MM.1S (cell line): ENCODE measurements around the gene CPA5.

Source experiments
- DNase-seq: peaks from one replicate; pipeline ENCODE4 v3.0.0-alpha.2; 2015
- H2AFZ ChIP-seq: fragments of 300-600 bp; sonication (generic); 2 replicates; pipeline ENCODE4 v1.6.0; 2016; ENCODE audit warnings: antibody characterized with exemption, low read length
- H3F3A ChIP-seq: fragments of 300-600 bp; sonication (generic); 2 replicates; pipeline ENCODE4 v1.6.1; 2016; ENCODE audit warnings: mild to moderate bottlenecking, antibody characterized with exemption, low read length, moderate library complexity, mixed read lengths; ENCODE audit not compliant: insufficient read depth
- H3K27ac ChIP-seq: fragments of 300-600 bp; sonication (generic); 2 replicates; pipeline ENCODE4 v1.5.1; 2016; ENCODE audit warnings: mild to moderate bottlenecking, low read length
- H3K27me3 ChIP-seq: fragments of 300-600 bp; sonication (generic); replicated peaks from 2 replicates; pipeline ENCODE4 v1.6.0; 2016; ENCODE audit warnings: low read length; ENCODE audit not compliant: insufficient read depth
- H3K36me3 ChIP-seq: fragments of 300-600 bp; sonication (generic); replicated peaks from 2 replicates; pipeline ENCODE4 v1.6.1; 2016; ENCODE audit warnings: mild to moderate bottlenecking, low read length, mixed read lengths; ENCODE audit not compliant: insufficient read depth
- H3K4me1 ChIP-seq: fragments of 300-600 bp; sonication (generic); 2 replicates; pipeline ENCODE4 v1.6.1; 2016; ENCODE audit warnings: low read length, mixed read lengths
- H3K4me2 ChIP-seq: fragments of 300-600 bp; sonication (generic); 2 replicates; pipeline ENCODE4 v1.6.0; 2016; ENCODE audit warnings: low read depth, low read length
- H3K4me3 ChIP-seq: fragments of 300-600 bp; sonication (generic); 2 replicates; pipeline ENCODE4 v1.5.1; 2016; ENCODE audit warnings: low read length, mixed read lengths
- H3K79me2 ChIP-seq: fragments of 300-600 bp; sonication (generic); 2 replicates; pipeline ENCODE4 v1.6.1; 2016; ENCODE audit warnings: mixed run types, low read length, mixed read lengths
- H3K9ac ChIP-seq: fragments of 300-600 bp; sonication (generic); 2 replicates; pipeline ENCODE4 v1.6.1; 2016; ENCODE audit warnings: low read length, mixed read lengths
- H3K9me2 ChIP-seq: fragments of 300-600 bp; sonication (generic); replicated peaks from 2 replicates; pipeline ENCODE4 v1.6.1; 2016; ENCODE audit warnings: mild to moderate bottlenecking, low read length, mixed read lengths; ENCODE audit not compliant: insufficient read depth
- H3K9me3 ChIP-seq: fragments of 300-600 bp; sonication (generic); replicated peaks from 2 replicates; pipeline ENCODE4 v1.6.1; 2016; ENCODE audit warnings: mild to moderate bottlenecking, low read length, mixed read lengths; ENCODE audit not compliant: insufficient read depth
- H4K20me1 ChIP-seq: fragments of 300-600 bp; sonication (generic); 2 replicates; pipeline ENCODE4 v1.6.1; 2016; ENCODE audit warnings: mild to moderate bottlenecking, low read length, moderate library complexity, mixed read lengths; ENCODE audit not compliant: insufficient read depth
- EZH2 ChIP-seq: fragments of 300-600 bp; sonication (generic); optimal IDR thresholded peaks from 2 replicates; pipeline ENCODE3; 2017; ENCODE audit warnings: low read depth, mild to moderate bottlenecking, antibody characterized with exemption, low read length, mixed read lengths
- EZH2phosphoT487 ChIP-seq: fragments of 300-600 bp; sonication (generic); IDR thresholded peaks from 2 replicates; pipeline ENCODE4 v1.6.1; 2018; ENCODE audit warnings: antibody characterized with exemption, low read length
- TF ChIP-seq, protein P1 (sequence below): fragments of 300-600 bp; sonication (generic); IDR thresholded peaks from 2 replicates; pipeline ENCODE4 v1.5.1; 2016; ENCODE audit warnings: antibody characterized with exemption, low read length, mixed read lengths

Gene CPA5

DNA sequence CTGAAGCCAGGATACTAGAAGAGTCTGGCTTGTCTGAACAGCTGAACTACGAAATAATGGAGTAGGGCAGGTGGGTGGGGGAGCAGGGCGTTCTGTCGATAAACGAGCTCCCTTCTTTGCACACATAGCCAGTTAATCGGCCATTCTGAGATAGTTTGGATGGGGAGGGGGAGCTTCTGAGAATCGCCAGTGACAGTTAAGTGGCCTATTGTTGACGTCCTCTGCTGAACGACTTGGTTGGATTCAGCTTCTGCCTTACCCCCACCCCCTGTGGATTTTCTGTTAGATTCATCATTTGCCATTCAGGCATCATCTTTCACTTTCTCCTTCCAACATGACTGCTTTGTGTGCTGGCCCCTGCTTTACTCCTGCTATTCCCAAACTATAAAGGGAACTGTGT lies 520 bp downstream of the CPA5 start:
- H2AFZ ChIP-seq = no peak overlapping the region
- no peak for DNase-seq

DNA sequence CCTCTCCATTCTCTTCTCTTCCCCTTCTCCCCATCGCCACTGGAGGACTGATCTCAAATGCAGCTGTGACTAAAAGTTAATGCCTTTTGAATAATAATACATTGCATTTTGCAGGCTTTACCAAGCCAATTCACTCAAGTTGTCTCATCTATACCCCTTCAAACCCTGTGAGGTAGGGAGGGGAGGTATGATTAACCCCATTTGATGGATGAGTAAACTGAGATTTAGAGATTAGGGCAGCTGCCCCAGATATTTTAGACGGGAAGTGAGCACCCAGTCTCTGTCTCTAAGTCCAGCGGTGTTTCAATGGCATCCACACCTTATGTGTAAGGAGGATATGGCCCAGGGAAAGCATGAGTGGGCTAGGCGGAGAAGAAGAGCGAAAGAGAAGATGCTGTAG lies 1.1 kb downstream of the CPA5 start:
- Histone ChIP-seq H3K36me3 (no peaks in the 10 kb centered on the region), H3K4me2 (no peak overlapping the region), H3K9ac (no peak overlapping the region), H3K27me3 (no peaks in the 10 kb centered on the region), H3K9me2 (no peaks in the 10 kb centered on the region), H4K20me1 (no peaks in the 10 kb centered on the region), H3K27ac (no peak overlapping the region), H3K4me3 (no peak overlapping the region), H3K9me3 (no peaks in the 10 kb centered on the region), H2AFZ (no peak overlapping the region), H3K4me1 (no peaks in the 10 kb centered on the region), H3F3A (no peaks in the 10 kb centered on the region), H3K79me2 (no peaks in the 10 kb centered on the region)
- DNase-seq = no peak
- TF ChIP-seq EZH2 = no peak
- TF ChIP-seq, protein P1, sequence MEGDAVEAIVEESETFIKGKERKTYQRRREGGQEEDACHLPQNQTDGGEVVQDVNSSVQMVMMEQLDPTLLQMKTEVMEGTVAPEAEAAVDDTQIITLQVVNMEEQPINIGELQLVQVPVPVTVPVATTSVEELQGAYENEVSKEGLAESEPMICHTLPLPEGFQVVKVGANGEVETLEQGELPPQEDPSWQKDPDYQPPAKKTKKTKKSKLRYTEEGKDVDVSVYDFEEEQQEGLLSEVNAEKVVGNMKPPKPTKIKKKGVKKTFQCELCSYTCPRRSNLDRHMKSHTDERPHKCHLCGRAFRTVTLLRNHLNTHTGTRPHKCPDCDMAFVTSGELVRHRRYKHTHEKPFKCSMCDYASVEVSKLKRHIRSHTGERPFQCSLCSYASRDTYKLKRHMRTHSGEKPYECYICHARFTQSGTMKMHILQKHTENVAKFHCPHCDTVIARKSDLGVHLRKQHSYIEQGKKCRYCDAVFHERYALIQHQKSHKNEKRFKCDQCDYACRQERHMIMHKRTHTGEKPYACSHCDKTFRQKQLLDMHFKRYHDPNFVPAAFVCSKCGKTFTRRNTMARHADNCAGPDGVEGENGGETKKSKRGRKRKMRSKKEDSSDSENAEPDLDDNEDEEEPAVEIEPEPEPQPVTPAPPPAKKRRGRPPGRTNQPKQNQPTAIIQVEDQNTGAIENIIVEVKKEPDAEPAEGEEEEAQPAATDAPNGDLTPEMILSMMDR = no peak
- no peak for TF ChIP-seq EZH2phosphoT487

More for the DNA sequence above, 520 bp downstream of the CPA5 start:
- no peaks in the 10 kb centered on the region for H3K79me2 ChIP-seq
- no peak overlapping the region for H3K4me2 ChIP-seq
- H3K27ac ChIP-seq = no peak overlapping the region
- H3K4me3 ChIP-seq = no peak overlapping the region
- H3K9me2 ChIP-seq = no peaks in the 10 kb centered on the region
- no peaks in the 10 kb centered on the region for H3K36me3 ChIP-seq
- no peak overlapping the region for H3K9ac ChIP-seq
- H3F3A ChIP-seq = no peaks in the 10 kb centered on the region
- no peaks in the 10 kb centered on the region for H4K20me1 ChIP-seq
- H3K9me3 ChIP-seq = no peaks in the 10 kb centered on the region
- H3K27me3 ChIP-seq = no peaks in the 10 kb centered on the region
- no peaks in the 10 kb centered on the region for H3K4me1 ChIP-seq
- TF ChIP-seq EZH2 = no peak

DNA sequence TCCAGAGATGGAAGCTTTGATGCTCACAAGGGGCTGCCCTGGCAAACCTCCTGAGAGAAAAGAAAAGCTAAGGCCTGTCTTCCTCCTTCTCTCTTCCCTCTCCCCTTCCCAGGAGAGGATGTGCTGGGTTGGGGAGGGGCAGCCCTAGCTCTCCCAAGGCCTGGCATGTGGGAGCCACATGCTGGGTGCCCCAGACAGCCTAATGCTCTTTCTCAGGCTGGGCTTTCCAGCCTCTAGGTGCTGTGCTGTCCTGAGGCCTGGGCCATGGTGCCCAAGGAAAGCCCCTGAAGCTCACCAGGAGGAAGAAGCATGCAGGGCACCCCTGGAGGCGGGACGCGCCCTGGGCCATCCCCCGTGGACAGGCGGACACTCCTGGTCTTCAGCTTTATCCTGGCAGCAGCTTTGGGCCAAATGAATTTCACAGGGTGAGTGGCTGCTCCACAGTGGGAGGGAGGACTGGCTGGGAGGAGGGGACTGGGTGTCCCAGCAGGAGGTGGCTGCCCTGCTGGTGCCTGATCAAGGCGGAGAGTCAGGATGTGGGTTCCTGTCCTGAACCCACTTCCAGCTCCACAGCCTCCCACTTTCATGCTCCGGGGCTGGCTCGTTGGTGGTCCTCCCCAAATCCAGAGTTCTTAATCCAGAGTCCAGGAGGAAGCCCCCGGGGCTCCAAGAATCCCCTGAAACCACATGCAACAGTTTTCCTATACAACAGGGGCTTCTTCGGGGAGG lies 1.7 kb downstream of the CPA5 start:
- H3K79me2 ChIP-seq = no peaks in the 10 kb centered on the region
- H3K4me2 ChIP-seq = no peak overlapping the region
- no peaks in the 10 kb centered on the region for H3K36me3 ChIP-seq

More for the DNA sequence above, 1.7 kb downstream of the CPA5 start:
- TF ChIP-seq, protein P1 = no peak
- TF ChIP-seq EZH2 = no peak
- TF ChIP-seq EZH2phosphoT487 = no peak
- Histone ChIP-seq H3K9ac (no peak overlapping the region), H3K27me3 (no peaks in the 10 kb centered on the region), H3K9me2 (no peaks in the 10 kb centered on the region), H3K4me1 (no peaks in the 10 kb centered on the region), H3K4me3 (no peak overlapping the region), H3F3A (no peaks in the 10 kb centered on the region), H2AFZ (no peak overlapping the region), H3K27ac (no peak overlapping the region), H3K9me3 (no peaks in the 10 kb centered on the region), H4K20me1 (no peaks in the 10 kb centered on the region)
- no peak for DNase-seq
